ENCODE results near the gene FAM89B.

DNA sequence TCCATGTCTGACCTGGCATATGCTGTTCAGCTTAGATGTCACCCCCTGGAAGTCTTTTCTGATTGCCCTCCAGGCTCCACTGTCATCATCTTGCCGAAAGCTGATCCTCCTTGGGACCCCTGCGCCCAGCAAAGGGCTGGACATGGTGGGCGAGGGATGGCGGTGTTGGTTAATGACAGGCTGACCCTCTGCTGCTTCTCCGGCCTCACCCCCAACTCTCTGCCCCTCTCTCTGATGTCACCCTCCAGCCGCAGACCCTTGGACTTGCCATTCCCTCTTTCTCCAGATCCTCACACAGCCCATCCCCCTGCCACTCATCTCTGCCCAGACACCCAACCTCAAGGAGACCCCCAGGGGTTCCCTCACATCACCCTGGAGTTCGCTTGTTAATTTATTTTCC is 5.8 kb downstream of the FAM89B start:
- TF ChIP-seq, protein P1, sequence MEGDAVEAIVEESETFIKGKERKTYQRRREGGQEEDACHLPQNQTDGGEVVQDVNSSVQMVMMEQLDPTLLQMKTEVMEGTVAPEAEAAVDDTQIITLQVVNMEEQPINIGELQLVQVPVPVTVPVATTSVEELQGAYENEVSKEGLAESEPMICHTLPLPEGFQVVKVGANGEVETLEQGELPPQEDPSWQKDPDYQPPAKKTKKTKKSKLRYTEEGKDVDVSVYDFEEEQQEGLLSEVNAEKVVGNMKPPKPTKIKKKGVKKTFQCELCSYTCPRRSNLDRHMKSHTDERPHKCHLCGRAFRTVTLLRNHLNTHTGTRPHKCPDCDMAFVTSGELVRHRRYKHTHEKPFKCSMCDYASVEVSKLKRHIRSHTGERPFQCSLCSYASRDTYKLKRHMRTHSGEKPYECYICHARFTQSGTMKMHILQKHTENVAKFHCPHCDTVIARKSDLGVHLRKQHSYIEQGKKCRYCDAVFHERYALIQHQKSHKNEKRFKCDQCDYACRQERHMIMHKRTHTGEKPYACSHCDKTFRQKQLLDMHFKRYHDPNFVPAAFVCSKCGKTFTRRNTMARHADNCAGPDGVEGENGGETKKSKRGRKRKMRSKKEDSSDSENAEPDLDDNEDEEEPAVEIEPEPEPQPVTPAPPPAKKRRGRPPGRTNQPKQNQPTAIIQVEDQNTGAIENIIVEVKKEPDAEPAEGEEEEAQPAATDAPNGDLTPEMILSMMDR (IDR thresholded peaks at IDR 0.05; ENCODE audit: borderline replicate concordance, extremely low read depth, low read length, poor library complexity, severe bottlenecking), result no peak
- no peak for TF ChIP-seq EZH2 (IDR thresholded peaks at IDR 0.05; ENCODE audit: borderline replicate concordance, low read depth, low read length, severe bottlenecking)

Measured in DND-41 (cell line).